NB4 (cell line): ENCODE measurements around the gene TBL1XR1.
A peak's percentile ranks its signal among the peaks of the same experiment; 100 is the strongest.

Experiments used
- DNase-seq: peaks from one replicate; pipeline ENCODE4 v3.0.0; 2010; ENCODE audit warnings: low read depth
- H3K4me3 ChIP-seq: one replicate; pipeline ENCODE4 v1.5.1; 2011; ENCODE audit warnings: mild to moderate bottlenecking, low read depth, low read length, moderate library complexity
- CTCF ChIP-seq: IDR thresholded peaks from one replicate; pipeline ENCODE4 v1.5.1; 2012; ENCODE audit warnings: low read depth, low read length
- MAX ChIP-seq: IDR thresholded peaks from 2 replicates; pipeline ENCODE4 v1.6.1; 2011; ENCODE audit warnings: low read depth, low read length
- MYC ChIP-seq: IDR thresholded peaks from 2 replicates; pipeline ENCODE4 v1.6.1; 2011; ENCODE audit warnings: low read depth, low read length
- POLR2A ChIP-seq: IDR thresholded peaks from 2 replicates; pipeline ENCODE4 v1.6.1; 2011; ENCODE audit warnings: mild to moderate bottlenecking; ENCODE audit not compliant: insufficient read length; ENCODE audit errors: extremely low read depth

Gene TBL1XR1

GRCh38 chr3:177109688-177110330 lies 87.5 kb downstream of the TBL1XR1 start:
- TF ChIP-seq CTCF (no peak), POLR2A (no peak), MAX (no peak), MYC (no peak)
- DNase-seq: peak; percentile 23
- no peak overlapping the region for H3K4me3 ChIP-seq

- TF ChIP-seq MYC (no peak), CTCF (no peak), MAX (no peak), POLR2A (no peak)
- DNase-seq: no peak
Observed at GRCh38 chr3:177108648-177109047, 88.6 kb downstream of the TBL1XR1 start.

GRCh38 chr3:177107461-177108239 lies 89.6 kb downstream of the TBL1XR1 start:
- no peak overlapping the region for H3K4me3 ChIP-seq
- DNase-seq: no peak
- TF ChIP-seq CTCF: no peak

More at GRCh38 chr3:177108648-177109047, 88.6 kb downstream of the TBL1XR1 start:
- no peak overlapping the region for H3K4me3 ChIP-seq

- no peak overlapping the region for H3K4me3 ChIP-seq
- TF ChIP-seq CTCF: no peak
- no peak for TF ChIP-seq MAX
- TF ChIP-seq MYC: no peak
- no peak for TF ChIP-seq POLR2A
- DNase-seq: no peak
Observed at GRCh38 chr3:177106594-177106993, 90.7 kb downstream of the TBL1XR1 start.

GRCh38 chr3:177106184-177106583 lies 91.1 kb downstream of the TBL1XR1 start:
- TF ChIP-seq CTCF (no peak), MAX (no peak), POLR2A (no peak), MYC (no peak)
- no peak for DNase-seq
- no peak overlapping the region for H3K4me3 ChIP-seq
